Esophagus squamous epithelium (tissue), 4 donors: ENCODE results near the gene PLXDC2.
"Not testable (repeated sequence)": the region's sequence is repeated elsewhere in the genome, so short reads cannot be mapped to it uniquely, and the experiment has no call there.

ENCODE experiments used
- POLR2A ChIP-seq, 4 donors: fragments of 450-650 bp; IDR thresholded peaks; one replicate each; pipeline ENCODE4 v1.6.1; 2017; ENCODE audit warnings: antibody characterized with exemption in 4 of 4, mild to moderate bottlenecking in 4 of 4, moderate library complexity in 3 of 4
- TF ChIP-seq, protein P1 (sequence below), 6 experiments: fragments of 450-650 bp in 4 of 6; fragments of 200-600 bp in 2 of 6; sonication (generic) in 2 of 6; IDR thresholded peaks; one replicate each; pipeline ENCODE4 v1.5.1; 2016 to 2019; ENCODE audit warnings: antibody characterized with exemption in 6 of 6, mild to moderate bottlenecking in 4 of 6, moderate library complexity in 4 of 6

DNA sequence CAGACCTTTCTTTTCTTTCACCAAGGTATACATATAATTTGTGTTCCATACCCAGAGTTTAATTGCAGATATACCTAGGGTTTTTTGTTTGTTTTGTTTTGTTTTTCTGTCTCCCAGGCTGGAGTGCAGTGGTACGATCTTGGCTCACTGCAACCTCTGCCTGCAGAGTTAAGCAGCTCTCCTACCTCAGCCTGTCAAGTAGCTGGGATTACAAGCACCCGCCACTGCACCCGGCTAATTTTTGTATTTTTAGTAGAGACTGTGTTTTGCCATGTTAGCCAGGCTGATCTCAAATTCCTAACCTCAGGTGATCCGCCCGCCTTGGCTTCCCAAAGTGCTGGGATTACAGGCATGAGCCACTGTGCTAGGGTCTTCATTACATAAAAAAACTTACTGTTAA, 228.9 kb downstream of the PLXDC2 start:
- not testable (repeated sequence) for TF ChIP-seq POLR2A (IDR thresholded peaks at IDR 0.05)
- TF ChIP-seq, protein P1, sequence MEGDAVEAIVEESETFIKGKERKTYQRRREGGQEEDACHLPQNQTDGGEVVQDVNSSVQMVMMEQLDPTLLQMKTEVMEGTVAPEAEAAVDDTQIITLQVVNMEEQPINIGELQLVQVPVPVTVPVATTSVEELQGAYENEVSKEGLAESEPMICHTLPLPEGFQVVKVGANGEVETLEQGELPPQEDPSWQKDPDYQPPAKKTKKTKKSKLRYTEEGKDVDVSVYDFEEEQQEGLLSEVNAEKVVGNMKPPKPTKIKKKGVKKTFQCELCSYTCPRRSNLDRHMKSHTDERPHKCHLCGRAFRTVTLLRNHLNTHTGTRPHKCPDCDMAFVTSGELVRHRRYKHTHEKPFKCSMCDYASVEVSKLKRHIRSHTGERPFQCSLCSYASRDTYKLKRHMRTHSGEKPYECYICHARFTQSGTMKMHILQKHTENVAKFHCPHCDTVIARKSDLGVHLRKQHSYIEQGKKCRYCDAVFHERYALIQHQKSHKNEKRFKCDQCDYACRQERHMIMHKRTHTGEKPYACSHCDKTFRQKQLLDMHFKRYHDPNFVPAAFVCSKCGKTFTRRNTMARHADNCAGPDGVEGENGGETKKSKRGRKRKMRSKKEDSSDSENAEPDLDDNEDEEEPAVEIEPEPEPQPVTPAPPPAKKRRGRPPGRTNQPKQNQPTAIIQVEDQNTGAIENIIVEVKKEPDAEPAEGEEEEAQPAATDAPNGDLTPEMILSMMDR (IDR thresholded peaks at IDR 0.05), result not testable (repeated sequence)
